AG04450 (cell line): ENCODE results near the gene VSTM4. TPM values are rescaled to one million over a fixed set of nuclear protein-coding genes. Genes with fewer than 3 reads are reported as not detected.

Experiments used
- CTCF ChIA-PET: fragments of 300-600, 350-600 bp; formaldehyde crosslinking; extraction: SDS; loops from one replicate; lab custom pipeline; 2022; ENCODE audit warnings: antibody characterized with exemption, inconsistent platforms; lab: Charles Lee
- POLR2A ChIA-PET: fragments of 350-600 bp; formaldehyde crosslinking; extraction: SDS; loops from one replicate; lab custom pipeline; 2021; ENCODE audit warnings: antibody characterized with exemption, inconsistent platforms; lab: Yijun Ruan, JAX
- DNase-seq: peaks from one replicate; pipeline ENCODE4 v3.0.0-alpha.2; 2011; ENCODE audit warnings: low read depth, low spot score
- H3K27ac ChIP-seq: one replicate; pipeline ENCODE4 v1.5.1; 2012; ENCODE audit warnings: low read depth, low read length, control low read depth
- H3K27me3 ChIP-seq: one replicate; pipeline ENCODE4 v1.6.0; 2012; ENCODE audit warnings: low read length; ENCODE audit not compliant: control insufficient read depth, insufficient read depth
- H3K4me3 ChIP-seq: 2 replicates; pipeline ENCODE4 v1.5.1; 2011; ENCODE audit warnings: mild to moderate bottlenecking, low read depth, low read length, control low read depth
- H3K9me3 ChIP-seq: 2 replicates; pipeline ENCODE4 v1.5.1; 2012; ENCODE audit warnings: low read length; ENCODE audit not compliant: control insufficient read depth, insufficient read depth
- CTCF ChIP-seq: IDR thresholded peaks from 2 replicates; pipeline ENCODE4 v1.5.1; 2011; ENCODE audit warnings: low read depth, low read length, control low read depth, inconsistent platforms
- polyA plus RNA-seq: library from polyadenylated mRNA; depleted of rRNA; stranded (reverse); fragments of >200 nt; gene quantifications from 2 replicates; pipeline ENCODE4 v1.2.3, GENCODE V29; 2011

Gene VSTM4
- polyA plus RNA-seq, 1 experiment = 3.6 TPM

GRCh38 chr10:49081547-49082275, 33.6 kb downstream of the VSTM4 start:
- Histone ChIP-seq H3K27ac (no peak overlapping the region), H3K9me3 (no peaks in the 10 kb centered on the region), H3K4me3 (no peak overlapping the region), H3K27me3 (peaks cover 3% of the 10 kb centered on the region)
- no peak for DNase-seq
- CTCF ChIA-PET = interaction anchor here (0.9 kb wide), 1 partner anchor 80 kb away, joined by 4 read pairs; no protein-coding TSS in a partner anchor
- POLR2A ChIA-PET = interaction anchor here (1.3 kb wide), 1 partner anchor 28 kb away, joined by 3 read pairs; no protein-coding TSS in a partner anchor
- no peak for TF ChIP-seq CTCF

GRCh38 chr10:49080965-49081364, 34.4 kb downstream of the VSTM4 start:
- Histone ChIP-seq H3K4me3 (no peak overlapping the region), H3K27ac (no peak overlapping the region), H3K9me3 (no peaks in the 10 kb centered on the region), H3K27me3 (peaks cover 3% of the 10 kb centered on the region)
- ChIA-PET POLR2A (interaction anchor here (1.3 kb wide), 1 partner anchor 29 kb away, joined by 3 read pairs; no protein-coding TSS in a partner anchor), CTCF (interaction anchor here (0.9 kb wide), 1 partner anchor 80 kb away, joined by 4 read pairs; no protein-coding TSS in a partner anchor)
- DNase-seq = no peak
- no peak for TF ChIP-seq CTCF

GRCh38 chr10:49080071-49080470, 35.3 kb downstream of the VSTM4 start:
- peaks cover 3% of the 10 kb centered on the region for H3K27me3 ChIP-seq
- no peak for DNase-seq
- CTCF ChIA-PET = no interaction called here
- TF ChIP-seq CTCF = no peak
- no peak overlapping the region for H3K4me3 ChIP-seq
- no peaks in the 10 kb centered on the region for H3K9me3 ChIP-seq
- H3K27ac ChIP-seq = no peak overlapping the region
- POLR2A ChIA-PET = no interaction called here

- ChIA-PET CTCF (no interaction called here), POLR2A (no interaction called here)
- TF ChIP-seq CTCF = no peak
- no peak overlapping the region for H3K4me3 ChIP-seq
- no peak overlapping the region for H3K27ac ChIP-seq
- DNase-seq = no peak
- H3K9me3 ChIP-seq = no peaks in the 10 kb centered on the region
- peaks cover 3% of the 10 kb centered on the region for H3K27me3 ChIP-seq
Observed at GRCh38 chr10:49079499-49079898, 35.8 kb downstream of the VSTM4 start.

GRCh38 chr10:49079072-49079471, 36.2 kb downstream of the VSTM4 start:
- ChIA-PET CTCF (no interaction called here), POLR2A (no interaction called here)
- no peak for DNase-seq
- peaks cover 3% of the 10 kb centered on the region for H3K27me3 ChIP-seq
- no peak overlapping the region for H3K27ac ChIP-seq
- no peaks in the 10 kb centered on the region for H3K9me3 ChIP-seq
- TF ChIP-seq CTCF = no peak
- H3K4me3 ChIP-seq = no peak overlapping the region
